Measurements from ENCODE around the gene KDM2B.
"Not testable (repeated sequence)": the region's sequence is repeated elsewhere in the genome, so short reads cannot be mapped to it uniquely, and the experiment has no call there.

KDM2B gene

GRCh38 chr12:121583334-121583661 is 2.5 kb upstream of the KDM2B start:
- DNase-seq, result not testable (repeated sequence)

GRCh38 chr12:121582583-121583333 is 1.9 kb upstream of the KDM2B start:
- DNase-seq, result no peak

GRCh38 chr12:121581686-121582429 is 1.0 kb upstream of the KDM2B start:
- no peak for DNase-seq

DNA sequence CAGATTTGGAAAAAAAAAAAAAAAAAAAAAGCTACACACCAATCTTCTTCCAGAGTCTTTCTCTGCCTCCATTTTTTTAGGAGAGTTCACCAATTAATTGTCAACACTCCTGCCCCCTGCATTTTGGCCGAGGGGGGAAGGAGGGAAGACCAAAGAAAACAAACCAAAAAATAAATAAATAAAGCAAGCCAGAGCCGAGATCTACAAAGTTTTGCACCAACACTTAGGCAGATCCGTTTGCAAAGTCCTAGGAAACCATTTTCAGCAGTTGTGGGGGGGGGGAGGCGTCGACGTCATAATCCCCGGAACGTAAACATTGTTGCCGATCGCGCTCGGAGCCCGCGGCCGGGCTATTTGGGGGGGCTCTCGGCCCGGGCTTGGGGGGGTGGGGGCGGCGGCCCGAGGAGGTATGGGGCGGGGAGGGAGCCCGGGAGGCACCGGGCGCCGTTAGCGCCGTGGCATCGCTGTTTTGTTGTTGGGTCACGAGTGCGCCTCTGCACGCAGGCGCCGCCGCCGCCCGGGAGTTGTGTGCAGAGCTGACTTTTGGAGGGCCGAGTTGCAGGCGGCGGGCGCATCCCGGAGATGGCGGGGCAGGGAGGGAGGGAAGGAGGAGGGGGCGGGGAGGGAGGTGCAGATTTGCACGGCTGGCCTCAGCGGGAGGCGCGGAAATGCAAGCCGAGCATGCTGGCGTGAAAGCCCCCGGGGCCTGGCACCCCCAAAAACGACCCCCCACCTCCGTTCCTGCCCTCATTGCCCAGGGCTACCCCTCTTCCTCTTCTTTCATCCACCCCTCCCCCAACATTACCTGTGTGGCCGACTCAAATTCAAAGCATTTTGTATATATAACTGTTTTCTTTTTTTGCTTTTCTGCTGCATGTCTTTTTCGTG is 598 bp downstream of the KDM2B start:
- peak; percentile 79 for DNase-seq

DNA sequence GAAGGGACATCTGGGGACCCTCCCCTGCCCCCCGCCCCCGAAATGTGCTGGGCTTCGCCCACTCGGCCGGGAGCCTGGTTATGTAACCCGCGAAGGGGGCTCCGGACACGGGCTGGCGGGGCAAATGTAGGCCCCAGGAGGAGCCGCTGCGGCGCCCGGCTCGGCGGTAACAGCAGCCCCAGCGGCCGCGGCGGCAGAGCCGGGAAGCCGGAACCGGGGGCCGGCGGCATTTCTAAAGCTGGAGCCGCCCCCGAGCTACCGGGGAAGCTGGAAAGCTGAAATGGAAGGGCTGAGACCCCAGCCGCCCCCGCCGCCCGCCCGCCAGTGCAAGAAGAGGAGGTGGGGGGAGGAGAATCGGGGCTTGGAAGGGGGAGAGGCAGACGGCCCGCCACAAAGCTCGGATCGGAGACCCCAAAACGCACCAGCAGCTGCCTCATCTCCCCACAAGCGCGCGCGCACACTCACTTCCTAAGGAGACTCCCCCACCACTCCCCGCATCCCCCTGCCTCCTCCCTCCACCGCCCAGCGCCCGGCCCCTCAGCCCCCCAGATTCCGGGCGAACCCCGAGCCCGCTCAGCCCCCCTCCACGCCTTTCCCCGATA is 1.5 kb downstream of the KDM2B start:
- peak; percentile 45 for DNase-seq

DNA sequence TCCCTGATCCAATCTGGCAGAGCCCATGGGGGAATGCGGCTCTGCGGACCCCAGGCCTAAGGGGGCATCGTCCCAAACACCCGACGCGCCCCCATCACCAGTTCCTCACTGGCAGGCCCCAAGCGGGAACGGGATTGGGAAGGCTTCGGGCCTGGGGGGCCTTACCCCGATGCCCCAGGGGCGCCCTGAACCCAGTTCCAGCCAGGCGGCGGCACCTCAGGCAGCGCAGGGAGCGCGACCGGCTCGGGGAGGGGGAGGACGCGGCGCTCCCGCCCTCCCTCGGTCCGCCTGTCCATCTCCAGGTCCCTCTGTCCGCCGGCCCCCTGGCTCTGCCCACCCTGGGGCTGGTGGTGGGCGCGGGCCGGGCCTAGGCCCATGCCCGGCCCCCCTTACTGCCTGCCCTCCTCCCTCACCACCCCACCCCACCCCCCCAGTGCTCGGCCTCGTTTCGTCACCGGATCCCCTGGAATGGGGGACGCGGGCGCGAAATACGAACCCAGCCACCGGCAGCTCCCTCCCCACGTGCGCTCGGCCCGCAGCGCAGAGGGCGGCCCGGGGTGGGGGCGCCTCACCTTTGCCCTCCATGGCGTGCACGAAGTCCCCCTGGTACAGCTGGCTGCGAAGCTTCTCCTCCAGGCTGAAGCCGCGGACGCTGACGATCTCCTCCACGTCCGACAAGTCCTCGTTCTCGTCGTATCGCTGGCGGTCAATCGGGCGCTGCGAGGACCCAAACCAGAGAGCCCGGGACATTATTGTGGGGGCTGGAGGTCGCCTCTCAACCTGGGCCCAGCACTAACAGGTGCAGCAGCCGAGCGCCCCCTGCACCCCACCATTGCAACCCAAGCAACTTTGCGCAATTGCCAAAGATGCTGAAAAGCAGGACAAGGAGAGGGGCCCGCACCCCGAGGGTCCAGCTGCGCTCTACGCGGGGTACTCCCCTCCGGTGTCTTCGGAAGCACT is 2.3 kb downstream of the KDM2B start:
- DNase-seq, result no peak

DNA sequence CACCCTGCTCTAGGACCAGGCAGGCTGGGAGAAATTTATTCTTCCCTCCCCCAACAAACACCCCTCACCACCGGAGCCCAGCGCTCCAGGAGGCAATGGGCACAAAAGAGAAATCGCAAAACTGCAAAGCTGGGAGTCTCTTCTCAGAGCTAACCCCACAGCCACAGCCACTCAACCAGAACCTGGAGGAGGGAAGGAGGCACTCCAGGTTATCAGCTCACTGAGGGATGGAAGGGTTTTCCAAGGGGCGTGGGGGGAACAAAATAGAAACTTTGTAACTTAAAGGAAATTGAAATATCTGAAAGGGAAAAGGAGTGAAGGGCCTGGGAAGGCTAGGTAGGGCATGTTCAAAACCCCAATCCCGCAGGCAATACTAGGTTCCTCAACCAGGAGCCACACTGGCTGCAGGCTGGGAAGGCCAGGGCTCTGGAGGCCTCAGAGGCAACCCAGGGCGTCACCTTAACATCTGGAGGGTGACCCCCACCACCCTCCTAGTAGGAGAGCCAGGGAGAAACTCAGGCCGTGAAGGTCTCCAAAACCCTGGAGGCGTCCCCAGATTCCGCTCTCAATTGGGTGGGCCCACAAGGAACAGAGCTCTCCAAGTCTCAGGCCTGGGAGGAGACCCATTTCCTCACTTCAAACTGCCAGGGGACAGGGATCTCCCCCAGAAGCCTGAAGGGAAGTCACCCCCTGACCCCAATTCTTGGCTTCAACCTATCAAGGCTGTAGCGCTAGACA is 3.2 kb downstream of the KDM2B start:
- no peak for DNase-seq

DNA sequence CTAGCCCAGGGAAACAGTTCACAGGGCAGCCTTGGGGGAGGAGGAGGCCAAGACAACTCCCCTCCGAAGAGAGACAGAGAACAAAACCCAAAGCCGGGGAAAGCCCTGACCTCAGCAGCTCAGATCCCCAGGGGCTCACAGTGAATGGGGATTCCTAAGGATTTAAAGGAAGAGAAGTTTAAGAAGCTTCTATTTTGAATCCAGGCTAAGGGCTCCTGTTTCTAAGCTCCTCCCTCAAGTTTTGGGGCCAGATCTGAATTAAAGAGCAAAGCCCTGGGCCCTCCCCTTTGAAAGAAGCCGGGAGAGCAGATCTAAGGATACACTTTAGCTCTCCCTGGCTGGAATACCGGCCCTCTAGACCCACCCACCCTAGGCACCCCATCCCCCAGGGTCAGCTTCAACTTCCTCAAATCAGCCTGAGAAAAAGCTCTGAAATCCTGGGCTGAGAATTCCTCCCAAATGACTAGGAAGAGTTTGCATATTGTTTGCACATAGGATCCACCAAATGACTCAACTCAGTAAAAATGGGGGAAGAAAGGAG is 3.9 kb downstream of the KDM2B start:
- no peak for DNase-seq

- DNase-seq, result no peak
These were observed 4.7 kb downstream of the KDM2B start for GRCh38 chr12:121575952-121576625.

DNA sequence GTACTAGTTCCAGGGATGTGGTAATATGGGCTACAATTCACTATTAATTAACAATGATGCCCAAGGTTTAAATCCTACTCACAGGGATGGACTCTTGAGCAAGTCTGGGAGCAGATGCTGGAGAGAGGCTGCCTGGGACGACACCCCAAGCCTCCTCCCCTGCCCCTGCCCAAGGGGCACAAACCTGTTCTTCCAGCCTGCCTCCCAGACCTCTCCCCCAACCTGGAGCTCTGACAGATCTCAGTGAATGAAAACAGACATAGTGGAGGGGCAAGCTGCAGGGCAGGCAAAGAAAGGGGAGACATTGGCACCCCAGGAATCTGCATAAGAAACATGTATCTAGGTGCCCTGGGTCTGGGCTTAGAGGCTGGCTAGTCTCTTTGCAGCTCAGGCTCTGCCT is 5.8 kb downstream of the KDM2B start:
- no peak for DNase-seq

DNA sequence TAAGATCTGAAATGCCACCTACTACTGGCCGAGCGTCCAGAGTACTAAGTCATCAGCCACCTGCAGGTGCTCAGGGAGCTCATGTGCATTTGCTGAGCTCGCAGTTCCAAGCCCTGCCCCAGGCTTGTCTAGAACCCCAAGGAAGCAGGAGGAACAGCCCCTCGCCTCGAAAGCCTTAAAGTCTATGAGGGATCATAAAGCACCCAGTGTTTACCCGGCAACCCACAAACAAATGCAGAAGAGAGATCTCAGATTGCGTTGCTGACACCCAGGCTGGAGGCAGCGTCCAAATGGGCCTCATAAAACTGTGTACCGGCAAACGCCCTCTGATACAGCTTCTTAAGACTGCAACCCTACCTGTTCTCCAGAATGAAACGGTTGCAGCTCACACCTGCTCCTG is 6.8 kb downstream of the KDM2B start:
- no peak for DNase-seq

GRCh38 chr12:121571920-121572319 is 8.9 kb downstream of the KDM2B start:
- DNase-seq, result no peak

DNA sequence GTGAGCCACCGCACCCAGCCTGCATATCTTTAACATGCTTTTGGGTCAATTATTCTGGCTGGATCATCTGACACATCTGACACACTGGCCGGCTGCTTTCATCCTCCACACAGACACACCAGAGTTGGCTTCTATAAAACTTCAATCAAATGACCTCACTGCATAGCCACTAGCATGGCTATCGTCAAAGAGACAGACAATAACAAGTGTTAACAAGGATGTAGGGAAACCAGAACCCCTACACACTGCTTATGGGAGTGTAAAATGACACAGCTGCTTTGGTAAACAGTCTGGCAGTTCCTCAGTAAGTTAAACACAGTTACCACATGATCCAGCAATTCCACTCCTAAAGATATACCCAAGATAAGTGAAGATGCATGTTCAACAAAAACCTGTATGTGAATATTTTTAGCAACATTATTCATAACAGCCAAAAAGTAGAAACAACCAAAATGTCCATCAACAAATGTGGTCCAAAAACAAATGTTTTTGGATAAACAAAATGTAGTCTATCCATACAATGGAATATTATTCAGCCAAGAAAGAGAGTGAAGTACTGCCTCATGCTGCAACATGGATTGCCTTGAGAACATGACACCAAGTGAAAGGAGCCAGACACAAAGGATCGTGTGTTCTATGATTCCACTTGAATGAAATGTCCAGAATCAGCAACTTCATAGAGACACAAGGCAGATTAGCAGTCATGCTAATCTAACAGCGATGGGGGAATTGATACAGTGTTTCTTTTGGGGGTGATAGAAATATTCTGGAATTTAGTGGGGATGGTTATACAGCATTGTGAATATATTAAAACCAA is 10.1 kb downstream of the KDM2B start:
- no peak for DNase-seq

GRCh38 chr12:121568971-121569751 is 11.7 kb downstream of the KDM2B start:
- DNase-seq, result no peak

- DNase-seq, result no peak
These were observed 12.3 kb downstream of the KDM2B start for GRCh38 chr12:121568518-121568917.

- no peak for DNase-seq
These were observed 15.7 kb downstream of the KDM2B start for GRCh38 chr12:121565076-121565475.

DNA sequence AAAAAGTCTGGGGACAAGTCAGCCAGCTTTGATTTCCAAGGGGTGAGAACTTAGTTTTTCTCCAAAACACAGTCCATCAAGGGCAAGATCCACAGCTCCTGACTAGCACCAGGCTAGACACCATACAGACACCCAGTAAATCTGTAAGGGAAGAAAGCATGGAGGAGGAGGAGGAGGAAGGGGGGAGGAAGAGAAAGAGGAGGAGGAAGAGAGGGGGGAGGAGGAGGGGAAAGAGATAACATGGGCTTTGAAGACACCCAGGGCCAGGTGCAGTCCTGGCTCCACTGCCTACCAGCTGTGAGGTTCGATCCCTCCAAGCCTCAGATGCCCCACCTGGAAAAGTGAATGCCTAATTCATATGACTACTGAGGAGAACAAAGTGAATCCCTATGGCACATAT is 18.3 kb downstream of the KDM2B start:
- no peak for DNase-seq

DNA sequence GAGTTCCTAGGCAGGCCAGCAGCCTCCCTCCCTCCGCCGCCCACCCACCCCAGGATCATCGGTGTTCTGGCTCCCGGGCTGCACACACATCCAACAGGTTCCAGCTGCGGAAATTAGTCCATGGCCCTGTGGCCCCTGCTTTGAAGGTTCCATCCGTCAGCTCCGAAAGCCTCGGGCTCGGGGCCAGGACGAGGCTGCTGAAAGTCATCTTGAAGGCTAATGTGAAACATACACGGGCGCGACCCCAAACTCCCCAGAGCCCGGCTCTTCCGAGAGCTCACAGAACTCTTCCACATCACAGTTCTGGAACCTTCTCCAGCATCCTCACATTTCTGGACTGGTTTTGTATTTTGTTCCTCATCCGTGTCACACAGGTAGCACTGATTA is 19.8 kb downstream of the KDM2B start:
- DNase-seq, result no peak

Measured in NCI-H1105 treated with DMSO at 0.1 percent for 48 hours (cell line).